ENCODE results near the gene SLC7A9.
"Not testable (repeated sequence)": the region's sequence is repeated elsewhere in the genome, so short reads cannot be mapped to it uniquely, and the experiment has no call there.

Gene SLC7A9

DNA sequence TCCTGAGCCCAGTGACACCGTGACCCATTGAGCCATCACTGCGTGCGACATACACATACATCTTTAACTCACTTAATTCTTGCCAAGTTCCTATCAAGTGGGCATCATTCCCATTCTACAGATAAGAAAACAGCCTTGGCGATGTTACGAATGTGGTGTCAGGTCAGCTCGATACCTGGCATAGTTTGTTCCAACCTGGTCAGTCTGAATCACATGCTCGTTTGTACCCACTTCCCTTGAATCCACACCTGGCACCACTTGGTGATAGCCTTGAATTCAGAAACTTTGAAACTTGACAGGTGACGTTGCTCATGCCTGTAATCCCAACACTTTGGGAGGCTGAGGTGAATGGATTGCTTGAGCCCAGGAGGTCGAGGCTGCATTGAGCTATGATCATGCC lies 59.1 kb downstream of the SLC7A9 start:
- H3K27ac ChIP-seq (ENCODE audit: low read depth, low read length): no peak overlapping the region
- H3K4me3 ChIP-seq (ENCODE audit: low read depth in 1 of 2, low read length in 2 of 2): no peak overlapping the region
- no peak overlapping the region for H3K9ac ChIP-seq (ENCODE audit: low read depth in 1 of 2, low read length in 2 of 2)
- no peaks in the 10 kb centered on the region for H3K9me3 ChIP-seq (ENCODE audit: control insufficient read depth in 1 of 2, low read length in 2 of 2)
- H3K36me3 ChIP-seq (ENCODE audit: control insufficient read depth in 1 of 2, insufficient read depth in 2 of 2, low read length in 2 of 2): no peaks in the 10 kb centered on the region
- no peaks in the 10 kb centered on the region for H3K27me3 ChIP-seq (ENCODE audit: control insufficient read depth in 1 of 2, insufficient read depth in 2 of 2, low read length in 2 of 2)
- H3K4me1 ChIP-seq (ENCODE audit: control insufficient read depth in 1 of 2, insufficient read depth in 2 of 2, low read length in 2 of 2): peaks cover 0 to 5% of the 10 kb centered on the region in 2 donors

DNA sequence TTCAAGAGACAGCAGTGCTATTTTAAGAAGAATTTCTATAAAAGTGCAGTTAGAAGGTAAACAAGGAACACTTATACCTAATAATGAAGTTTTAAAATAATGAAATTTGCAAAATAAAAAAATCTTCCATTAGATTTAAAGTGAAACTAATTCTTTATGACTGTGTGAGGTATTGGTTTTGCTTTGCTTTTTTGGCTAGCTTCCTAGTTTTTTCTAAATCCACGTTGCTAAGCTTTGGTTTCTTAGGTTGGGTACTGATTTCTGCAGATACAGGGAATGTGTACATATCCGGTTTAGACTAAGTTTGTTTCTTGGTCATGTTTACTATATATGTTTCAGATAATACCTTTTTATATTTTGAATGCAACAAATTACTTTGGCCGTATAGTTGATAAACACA lies 59.8 kb downstream of the SLC7A9 start:
- no peaks in the 10 kb centered on the region for H3K36me3 ChIP-seq (ENCODE audit: control insufficient read depth in 1 of 2, insufficient read depth in 2 of 2, low read length in 2 of 2)
- H3K4me1 ChIP-seq (ENCODE audit: control insufficient read depth in 1 of 2, insufficient read depth in 2 of 2, low read length in 2 of 2): peaks cover 0 to 5% of the 10 kb centered on the region in 2 donors
- H3K9ac ChIP-seq (ENCODE audit: low read depth in 1 of 2, low read length in 2 of 2): no peak overlapping the region
- no peaks in the 10 kb centered on the region for H3K9me3 ChIP-seq (ENCODE audit: control insufficient read depth in 1 of 2, low read length in 2 of 2)
- no peak overlapping the region for H3K4me3 ChIP-seq (ENCODE audit: low read depth in 1 of 2, low read length in 2 of 2)
- H3K27ac ChIP-seq (ENCODE audit: low read depth, low read length): no peak overlapping the region
- H3K27me3 ChIP-seq (ENCODE audit: control insufficient read depth in 1 of 2, insufficient read depth in 2 of 2, low read length in 2 of 2): no peaks in the 10 kb centered on the region

DNA sequence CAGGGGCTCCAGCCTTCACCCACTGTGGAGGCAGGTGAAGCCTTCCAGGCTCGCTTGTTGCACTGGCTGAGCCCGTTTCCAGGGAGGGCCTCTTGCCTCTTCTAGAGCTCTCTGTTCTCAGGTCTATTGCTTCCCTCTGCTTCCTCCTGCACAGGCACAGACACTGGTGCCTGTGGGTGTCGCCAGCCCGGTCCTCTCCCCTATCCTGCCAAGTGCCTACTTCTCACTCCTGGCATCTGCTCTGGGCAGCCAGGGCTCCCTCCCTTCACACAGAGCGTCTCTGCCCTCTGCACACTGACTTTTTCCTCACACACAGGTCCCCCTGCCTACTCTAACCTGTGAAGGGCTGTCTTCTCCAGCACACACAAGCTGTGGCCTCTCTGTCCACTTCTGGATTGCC lies 60.3 kb downstream of the SLC7A9 start:
- no peak overlapping the region for H3K27ac ChIP-seq (ENCODE audit: low read depth, low read length)
- H3K4me3 ChIP-seq (ENCODE audit: low read depth in 1 of 2, low read length in 2 of 2): no peak overlapping the region
- peaks cover 0 to 5% of the 10 kb centered on the region in 2 donors for H3K4me1 ChIP-seq (ENCODE audit: control insufficient read depth in 1 of 2, insufficient read depth in 2 of 2, low read length in 2 of 2)
- H3K36me3 ChIP-seq (ENCODE audit: control insufficient read depth in 1 of 2, insufficient read depth in 2 of 2, low read length in 2 of 2): no peaks in the 10 kb centered on the region
- no peak overlapping the region for H3K9ac ChIP-seq (ENCODE audit: low read depth in 1 of 2, low read length in 2 of 2)
- H3K9me3 ChIP-seq (ENCODE audit: control insufficient read depth in 1 of 2, low read length in 2 of 2): no peaks in the 10 kb centered on the region
- no peaks in the 10 kb centered on the region for H3K27me3 ChIP-seq (ENCODE audit: control insufficient read depth in 1 of 2, insufficient read depth in 2 of 2, low read length in 2 of 2)

DNA sequence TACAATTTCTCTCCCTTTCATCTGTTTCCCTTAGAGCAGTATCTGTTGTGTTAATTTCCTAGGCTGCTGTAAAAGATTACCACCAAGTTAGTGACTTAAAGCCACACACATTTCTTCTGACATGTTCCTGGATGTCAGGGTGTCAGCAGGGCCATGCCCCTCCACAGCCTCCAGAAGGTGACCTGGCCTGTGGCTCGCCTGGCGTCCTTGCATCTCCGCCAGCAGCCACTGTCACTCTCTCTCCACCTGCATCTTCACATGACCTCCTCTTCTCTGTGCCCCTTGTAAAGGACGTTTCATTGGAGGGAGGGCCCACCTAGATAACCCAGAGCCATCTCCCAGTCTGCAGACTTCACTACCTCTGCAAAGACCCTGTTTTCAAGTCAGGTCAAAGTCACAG lies 61.3 kb downstream of the SLC7A9 start:
- H3K9me3 ChIP-seq (ENCODE audit: control insufficient read depth in 1 of 2, low read length in 2 of 2): no peaks in the 10 kb centered on the region
- H3K4me3 ChIP-seq (ENCODE audit: low read depth in 1 of 2, low read length in 2 of 2): no peak overlapping the region
- H3K36me3 ChIP-seq (ENCODE audit: control insufficient read depth in 1 of 2, insufficient read depth in 2 of 2, low read length in 2 of 2): no peaks in the 10 kb centered on the region
- no peak overlapping the region for H3K9ac ChIP-seq (ENCODE audit: low read depth in 1 of 2, low read length in 2 of 2)
- peaks cover 0 to 5% of the 10 kb centered on the region in 2 donors for H3K4me1 ChIP-seq (ENCODE audit: control insufficient read depth in 1 of 2, insufficient read depth in 2 of 2, low read length in 2 of 2)
- H3K27ac ChIP-seq (ENCODE audit: low read depth, low read length): no peak overlapping the region
- no peaks in the 10 kb centered on the region for H3K27me3 ChIP-seq (ENCODE audit: control insufficient read depth in 1 of 2, insufficient read depth in 2 of 2, low read length in 2 of 2)

DNA sequence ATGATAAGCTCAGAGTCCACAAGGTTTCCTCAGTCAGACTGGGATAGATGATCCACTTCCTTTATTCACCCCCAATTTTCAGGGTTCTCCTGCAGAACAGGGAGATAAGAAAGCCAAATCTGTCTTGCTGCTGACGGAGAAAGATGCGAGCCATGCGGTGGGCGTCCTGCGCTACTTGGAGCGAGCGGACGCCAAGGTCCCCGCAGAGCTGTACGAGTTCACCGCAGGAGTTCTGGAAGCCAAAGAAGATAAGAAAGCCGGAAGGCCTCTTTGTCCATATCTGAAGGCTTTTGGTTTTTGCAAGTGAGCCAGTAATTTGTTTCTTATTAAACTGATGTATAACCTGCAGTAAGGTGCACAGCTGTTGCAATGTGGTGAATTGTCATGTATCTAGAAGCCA lies 66.7 kb downstream of the SLC7A9 start:
- no peak overlapping the region for H3K9ac ChIP-seq (ENCODE audit: low read depth in 1 of 2, low read length in 2 of 2)
- H3K27ac ChIP-seq (ENCODE audit: low read depth, low read length): no peak overlapping the region
- H3K4me3 ChIP-seq (ENCODE audit: low read depth in 1 of 2, low read length in 2 of 2): no peak overlapping the region
- peaks cover 0 to 6% of the 10 kb centered on the region in 2 donors for H3K4me1 ChIP-seq (ENCODE audit: control insufficient read depth in 1 of 2, insufficient read depth in 2 of 2, low read length in 2 of 2)
- H3K36me3 ChIP-seq (ENCODE audit: control insufficient read depth in 1 of 2, insufficient read depth in 2 of 2, low read length in 2 of 2): no peaks in the 10 kb centered on the region
- H3K9me3 ChIP-seq (ENCODE audit: control insufficient read depth in 1 of 2, low read length in 2 of 2): no peaks in the 10 kb centered on the region
- no peaks in the 10 kb centered on the region for H3K27me3 ChIP-seq (ENCODE audit: control insufficient read depth in 1 of 2, insufficient read depth in 2 of 2, low read length in 2 of 2)

DNA sequence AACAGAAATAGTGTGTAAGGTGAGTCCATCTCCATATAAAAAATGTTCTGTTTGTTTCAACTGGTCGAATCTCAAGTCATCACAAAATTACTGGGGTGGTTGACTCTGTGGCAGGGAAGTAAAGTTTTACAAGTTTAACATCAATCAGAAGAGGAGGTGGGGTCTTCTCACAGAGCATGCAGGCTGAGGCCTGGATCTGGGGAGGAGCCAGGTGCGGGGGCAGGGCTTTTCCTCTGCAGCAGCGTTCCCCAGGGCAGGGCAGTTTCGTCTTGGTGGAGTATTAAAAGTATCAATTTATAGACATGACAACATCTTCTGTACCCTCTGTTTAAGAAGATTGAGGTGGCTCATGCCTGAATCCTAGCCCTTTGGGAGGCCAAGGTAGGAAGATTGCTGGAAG lies 68.8 kb downstream of the SLC7A9 start:
- Histone ChIP-seq H3K27ac (ENCODE audit: low read depth, low read length) (no peak overlapping the region), H3K4me3 (ENCODE audit: low read depth in 1 of 2, low read length in 2 of 2) (no peak overlapping the region), H3K27me3 (ENCODE audit: control insufficient read depth in 1 of 2, insufficient read depth in 2 of 2, low read length in 2 of 2) (no peaks in the 10 kb centered on the region), H3K9me3 (ENCODE audit: control insufficient read depth in 1 of 2, low read length in 2 of 2) (no peaks in the 10 kb centered on the region), H3K4me1 (ENCODE audit: control insufficient read depth in 1 of 2, insufficient read depth in 2 of 2, low read length in 2 of 2) (peaks cover 0 to 6% of the 10 kb centered on the region in 2 donors), H3K9ac (ENCODE audit: low read depth in 1 of 2, low read length in 2 of 2) (no peak overlapping the region), H3K36me3 (ENCODE audit: control insufficient read depth in 1 of 2, insufficient read depth in 2 of 2, low read length in 2 of 2) (no peaks in the 10 kb centered on the region)

DNA sequence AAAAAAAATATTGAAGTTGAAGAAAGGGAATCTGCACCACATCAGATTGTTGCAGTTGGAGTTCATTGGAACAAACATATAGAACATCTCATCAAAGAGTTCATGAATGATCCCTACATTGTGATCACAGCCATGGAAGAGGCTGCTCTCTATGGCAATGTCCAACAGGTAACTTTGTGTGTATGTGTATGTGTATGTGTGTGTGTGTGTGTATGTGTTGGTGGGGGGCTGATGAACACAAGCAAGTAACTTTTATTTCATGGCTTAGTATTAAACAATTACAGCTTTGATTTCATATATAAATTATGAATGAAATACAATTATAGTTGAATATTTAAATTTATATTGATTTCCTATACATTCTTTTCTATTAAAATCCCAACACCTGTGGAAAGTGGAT lies 69.4 kb downstream of the SLC7A9 start:
- Histone ChIP-seq H3K4me1 (ENCODE audit: control insufficient read depth in 1 of 2, insufficient read depth in 2 of 2, low read length in 2 of 2) (peaks cover 0 to 6% of the 10 kb centered on the region in 2 donors), H3K4me3 (ENCODE audit: low read depth in 1 of 2, low read length in 2 of 2) (no peak overlapping the region), H3K27me3 (ENCODE audit: control insufficient read depth in 1 of 2, insufficient read depth in 2 of 2, low read length in 2 of 2) (no peaks in the 10 kb centered on the region), H3K27ac (ENCODE audit: low read depth, low read length) (no peak overlapping the region), H3K9ac (ENCODE audit: low read depth in 1 of 2, low read length in 2 of 2) (no peak overlapping the region), H3K9me3 (ENCODE audit: control insufficient read depth in 1 of 2, low read length in 2 of 2) (no peaks in the 10 kb centered on the region), H3K36me3 (ENCODE audit: control insufficient read depth in 1 of 2, insufficient read depth in 2 of 2, low read length in 2 of 2) (no peaks in the 10 kb centered on the region)

DNA sequence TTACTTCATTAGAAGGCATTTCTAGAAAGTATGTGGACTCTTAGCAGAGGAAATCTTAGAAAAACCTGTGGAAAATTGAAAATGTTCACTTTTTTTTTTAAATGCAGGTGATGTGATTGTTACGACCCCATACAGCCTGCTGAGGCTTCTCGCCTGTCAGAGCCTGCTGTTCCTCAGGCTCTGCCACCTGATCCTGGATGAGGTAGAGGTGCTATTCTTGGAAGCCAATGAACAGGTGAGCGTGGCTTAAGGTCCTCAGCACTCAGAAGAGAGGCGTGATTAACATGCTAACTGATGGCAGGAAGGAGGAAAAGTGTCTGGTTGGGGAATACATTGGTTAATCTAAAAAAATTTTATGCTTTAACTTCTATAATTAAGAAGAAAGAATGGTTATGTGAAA lies 71.4 kb downstream of the SLC7A9 start:
- Histone ChIP-seq H3K9me3 (ENCODE audit: control insufficient read depth in 1 of 2, low read length in 2 of 2) (no peaks in the 10 kb centered on the region), H3K9ac (ENCODE audit: low read depth in 1 of 2, low read length in 2 of 2) (no peak overlapping the region), H3K27me3 (ENCODE audit: control insufficient read depth in 1 of 2, insufficient read depth in 2 of 2, low read length in 2 of 2) (no peaks in the 10 kb centered on the region), H3K4me3 (ENCODE audit: low read depth in 1 of 2, low read length in 2 of 2) (no peak overlapping the region), H3K4me1 (ENCODE audit: control insufficient read depth in 1 of 2, insufficient read depth in 2 of 2, low read length in 2 of 2) (peaks cover 0 to 6% of the 10 kb centered on the region in 2 donors), H3K36me3 (ENCODE audit: control insufficient read depth in 1 of 2, insufficient read depth in 2 of 2, low read length in 2 of 2) (no peaks in the 10 kb centered on the region), H3K27ac (ENCODE audit: low read depth, low read length) (no peak overlapping the region)

DNA sequence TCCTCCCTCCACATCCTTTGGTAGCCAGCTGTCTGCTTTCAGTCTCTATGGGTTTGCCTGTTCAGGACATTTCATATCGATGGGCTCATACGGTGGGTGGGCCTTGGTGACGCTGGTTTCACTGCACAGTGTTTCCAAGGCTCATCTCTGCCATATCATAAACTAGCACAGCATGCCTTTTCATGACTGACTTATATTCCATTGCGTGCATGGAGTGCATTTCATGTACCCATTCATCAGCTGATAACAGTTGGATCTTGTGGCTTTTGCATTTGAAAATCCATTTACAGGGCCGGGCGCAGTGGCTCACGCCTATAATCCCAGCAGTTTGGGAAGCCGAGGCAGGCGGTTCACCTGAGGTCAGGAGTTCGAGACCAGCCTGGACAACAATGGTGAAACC lies 80.1 kb downstream of the SLC7A9 start:
- H3K9ac ChIP-seq (ENCODE audit: low read depth in 1 of 2, low read length in 2 of 2): no peak overlapping the region
- H3K4me1 ChIP-seq (ENCODE audit: control insufficient read depth in 1 of 2, insufficient read depth in 2 of 2, low read length in 2 of 2): no peaks in the 10 kb centered on the region
- no peaks in the 10 kb centered on the region for H3K27me3 ChIP-seq (ENCODE audit: control insufficient read depth in 1 of 2, insufficient read depth in 2 of 2, low read length in 2 of 2)
- H3K27ac ChIP-seq (ENCODE audit: low read depth, low read length): no peak overlapping the region
- H3K4me3 ChIP-seq (ENCODE audit: low read depth in 1 of 2, low read length in 2 of 2): no peak overlapping the region
- H3K9me3 ChIP-seq (ENCODE audit: control insufficient read depth in 1 of 2, low read length in 2 of 2): no peaks in the 10 kb centered on the region
- no peaks in the 10 kb centered on the region for H3K36me3 ChIP-seq (ENCODE audit: control insufficient read depth in 1 of 2, insufficient read depth in 2 of 2, low read length in 2 of 2)

DNA sequence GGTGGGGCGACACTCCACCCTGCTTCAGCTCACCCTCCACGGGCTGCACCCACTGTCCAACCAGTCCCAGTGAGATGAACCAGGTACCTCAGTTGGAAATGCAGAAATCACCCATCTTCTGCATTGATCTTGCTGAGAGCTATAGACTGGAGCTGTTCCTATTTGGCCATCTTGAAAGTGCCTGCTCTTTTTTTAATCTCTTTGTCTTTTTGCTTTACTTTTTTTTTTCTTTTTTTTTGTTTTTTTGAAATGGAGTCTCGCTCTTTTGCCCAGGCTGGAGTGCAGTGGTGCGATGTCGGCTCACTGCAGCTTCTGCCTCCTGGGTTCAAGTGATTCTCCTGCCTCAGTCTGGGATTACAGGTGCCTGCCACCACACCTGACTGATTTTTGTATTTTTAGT lies 81.7 kb downstream of the SLC7A9 start:
- not testable (repeated sequence) for H3K4me3 ChIP-seq (ENCODE audit: low read depth in 1 of 2, low read length in 2 of 2); H3K27me3 ChIP-seq (ENCODE audit: control insufficient read depth in 1 of 2, insufficient read depth in 2 of 2, low read length in 2 of 2); H3K27ac ChIP-seq (ENCODE audit: low read depth, low read length); H3K4me1 ChIP-seq (ENCODE audit: control insufficient read depth in 1 of 2, insufficient read depth in 2 of 2, low read length in 2 of 2); H3K9ac ChIP-seq (ENCODE audit: low read depth in 1 of 2, low read length in 2 of 2); H3K9me3 ChIP-seq (ENCODE audit: control insufficient read depth in 1 of 2, low read length in 2 of 2); H3K36me3 ChIP-seq (ENCODE audit: control insufficient read depth in 1 of 2, insufficient read depth in 2 of 2, low read length in 2 of 2)

DNA sequence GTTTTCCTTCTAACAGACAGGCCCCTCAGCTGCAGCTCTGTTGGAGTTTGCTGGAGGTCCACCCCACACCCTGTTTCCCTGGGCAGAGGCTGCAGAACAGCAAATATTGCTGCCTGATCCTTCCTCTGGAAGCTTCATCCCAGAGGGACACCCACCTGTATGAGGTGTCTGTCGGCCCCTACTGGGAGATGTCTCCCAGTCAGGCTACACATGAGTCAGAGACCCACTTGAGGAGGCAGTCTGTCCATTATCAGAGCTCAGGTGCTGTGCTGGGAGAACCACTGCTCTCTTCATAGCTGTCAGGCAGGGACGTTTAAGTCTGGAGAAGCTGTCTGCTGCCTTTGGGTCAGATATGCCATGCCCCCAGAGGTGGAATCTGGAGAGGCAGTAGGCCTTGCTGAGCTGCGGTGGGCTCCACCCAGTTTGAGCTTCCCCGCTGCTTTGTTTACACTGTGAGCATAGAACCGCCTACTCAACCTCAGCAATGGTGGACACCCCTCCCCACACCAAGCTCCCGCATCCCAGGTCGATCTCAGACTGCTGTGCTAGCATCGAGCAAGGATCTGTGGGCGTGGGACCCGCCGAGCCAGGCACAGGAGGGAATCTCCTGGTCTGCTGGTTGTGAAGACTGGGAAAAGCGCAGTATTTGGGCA lies 82.3 kb downstream of the SLC7A9 start:
- H3K9ac ChIP-seq (ENCODE audit: low read depth in 1 of 2, low read length in 2 of 2); H3K9me3 ChIP-seq (ENCODE audit: control insufficient read depth in 1 of 2, low read length in 2 of 2); H3K4me1 ChIP-seq (ENCODE audit: control insufficient read depth in 1 of 2, insufficient read depth in 2 of 2, low read length in 2 of 2); H3K27ac ChIP-seq (ENCODE audit: low read depth, low read length); H3K4me3 ChIP-seq (ENCODE audit: low read depth in 1 of 2, low read length in 2 of 2); H3K27me3 ChIP-seq (ENCODE audit: control insufficient read depth in 1 of 2, insufficient read depth in 2 of 2, low read length in 2 of 2); H3K36me3 ChIP-seq (ENCODE audit: control insufficient read depth in 1 of 2, insufficient read depth in 2 of 2, low read length in 2 of 2): not testable (repeated sequence)
